Sigmoid colon (tissue), 4 donors: Measurements from ENCODE around the gene ZFP91.

Experiments used
- CTCF ChIP-seq, 4 experiments: fragments of 450-650 bp in 3 of 4; fragments of 200-600 bp in 1 of 4; IDR thresholded peaks; one replicate each; pipeline ENCODE4 v1.5.1; 2016 to 2019; ENCODE audit warnings: antibody characterized with exemption in 4 of 4, mild to moderate bottlenecking in 3 of 4, moderate library complexity in 2 of 4
- EP300 ChIP-seq, 4 donors: sonication (generic); formaldehyde crosslinking; IDR thresholded peaks; one replicate each; pipeline ENCODE4 v1.6.1; 2017; ENCODE audit warnings: antibody characterized with exemption in 4 of 4
- POLR2A ChIP-seq, 2 donors: fragments of 450-650 bp; IDR thresholded peaks; one replicate each; pipeline ENCODE4 v1.6.1; 2016; ENCODE audit warnings: antibody characterized with exemption in 2 of 2, mild to moderate bottlenecking in 2 of 2, moderate library complexity in 2 of 2

- TF ChIP-seq CTCF (IDR thresholded peaks at IDR 0.05) (no peak), EP300 (IDR thresholded peaks at IDR 0.05) (no peak), POLR2A (IDR thresholded peaks at IDR 0.05) (no peak)
These were observed 36.7 kb downstream of the ZFP91 start for GRCh38 chr11:58615559-58615958.
